GM12891 (cell line): ENCODE data around the gene ABCA9.

Experiments used
- DNase-seq: peaks from one replicate; pipeline ENCODE4 v3.0.0; 2011; ENCODE audit warnings: low spot score; ENCODE audit not compliant: insufficient read length
- FAIRE-seq: peaks from 2 replicates; lab custom pipeline; 2011; peaks lifted over from hg19 to GRCh38; lab: Jason Lieb, UNC
- PAX5 ChIP-seq: IDR thresholded peaks from 2 replicates; pipeline ENCODE4 v1.6.1; 2011; ENCODE audit warnings: low read length, moderate library complexity, mild to moderate bottlenecking; ENCODE audit not compliant: insufficient read depth, severe bottlenecking
- POLR2A ChIP-seq: IDR thresholded peaks from 2 replicates; pipeline ENCODE4 v1.6.1; 2011; ENCODE audit warnings: low read depth, low read length, control low read depth
- POLR2AphosphoS5 ChIP-seq: IDR thresholded peaks from 2 replicates; pipeline ENCODE4 v1.6.1; 2011; ENCODE audit warnings: low read depth, low read length, control low read depth
- POU2F2 ChIP-seq: IDR thresholded peaks from 2 replicates; pipeline ENCODE4 v1.6.1; 2011; ENCODE audit warnings: low read depth, mild to moderate bottlenecking, control low read depth, low read length, moderate library complexity
- SPI1 ChIP-seq: IDR thresholded peaks from 2 replicates; pipeline ENCODE4 v1.6.1; 2011; ENCODE audit warnings: low read depth, low read length, control low read depth
- TAF1 ChIP-seq: IDR thresholded peaks from 2 replicates; pipeline ENCODE4 v1.6.1; 2011; ENCODE audit warnings: low read depth, low read length, control low read depth

ABCA9 gene

DNA sequence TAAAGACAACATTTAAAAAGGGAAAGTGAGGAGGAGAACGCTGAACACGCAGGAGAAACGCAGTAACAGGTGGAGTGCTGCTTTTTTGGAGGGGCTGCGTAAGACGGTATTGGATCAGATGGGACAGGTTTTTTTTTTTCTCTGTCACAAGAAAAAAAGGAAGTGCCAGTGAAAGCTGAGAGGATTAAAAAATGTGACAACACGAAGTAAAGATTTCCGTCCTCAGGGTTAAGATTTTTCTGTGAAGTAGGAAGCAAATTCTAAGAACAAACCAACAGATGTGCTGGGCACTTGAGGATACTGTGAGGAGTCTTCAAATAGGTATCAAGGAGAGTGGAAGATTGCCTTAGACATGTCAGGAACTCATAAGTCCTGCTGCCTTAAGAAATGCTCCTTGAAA, 5.8 kb upstream of the ABCA9 start:
- FAIRE-seq (no peak), DNase-seq (no peak)
- TF ChIP-seq PAX5 (no peak), POU2F2 (no peak), TAF1 (no peak), POLR2AphosphoS5 (no peak), SPI1 (0 out of 2 replicates have a peak, but pooled peaks have one; percentile 36), POLR2A (no peak)

DNA sequence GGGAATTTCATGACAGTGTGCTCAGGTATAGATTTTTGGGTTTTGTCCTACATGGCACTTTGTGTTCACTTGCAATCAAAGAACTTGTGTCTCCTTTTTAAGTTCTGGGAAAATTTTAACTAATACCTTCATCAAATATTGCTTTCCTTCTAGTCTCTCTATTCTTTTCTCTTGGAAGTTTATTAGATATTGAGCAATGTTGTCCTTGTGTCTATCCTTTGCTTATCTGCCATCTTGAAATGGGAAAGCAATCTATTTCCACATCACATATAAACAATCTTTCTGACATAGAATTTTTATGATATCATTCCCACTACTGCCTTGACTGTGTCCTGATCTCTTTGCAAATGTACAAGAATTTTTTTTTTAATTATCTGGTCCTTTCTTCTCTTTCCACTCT, 4.4 kb upstream of the ABCA9 start:
- FAIRE-seq, result no peak
- TF ChIP-seq POLR2AphosphoS5 (no peak), TAF1 (no peak), POU2F2 (no peak)
- no peak for DNase-seq

DNA sequence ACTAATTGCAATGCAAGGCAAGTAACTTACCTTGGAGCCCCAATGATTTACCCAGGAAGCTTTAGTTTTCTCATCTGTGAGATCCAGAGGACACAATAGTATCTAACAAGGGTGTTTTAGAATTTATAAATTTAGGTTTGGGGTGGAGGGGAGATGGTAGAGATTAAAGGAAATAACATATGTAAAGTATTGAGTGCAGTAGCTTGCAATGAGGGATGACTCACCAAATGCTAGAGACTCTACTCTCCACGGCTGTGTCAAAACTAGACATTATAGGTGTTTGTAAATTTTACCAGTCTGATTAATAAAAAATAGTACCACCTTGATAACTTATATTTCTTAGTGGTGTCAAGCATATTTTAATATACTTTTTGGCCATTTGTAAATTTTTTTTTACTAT, 3.7 kb upstream of the ABCA9 start:
- TF ChIP-seq POU2F2 (no peak), SPI1 (no peak), POLR2AphosphoS5 (no peak), POLR2A (no peak), PAX5 (no peak), TAF1 (no peak)
- DNase-seq (no peak), FAIRE-seq (no peak)

DNA sequence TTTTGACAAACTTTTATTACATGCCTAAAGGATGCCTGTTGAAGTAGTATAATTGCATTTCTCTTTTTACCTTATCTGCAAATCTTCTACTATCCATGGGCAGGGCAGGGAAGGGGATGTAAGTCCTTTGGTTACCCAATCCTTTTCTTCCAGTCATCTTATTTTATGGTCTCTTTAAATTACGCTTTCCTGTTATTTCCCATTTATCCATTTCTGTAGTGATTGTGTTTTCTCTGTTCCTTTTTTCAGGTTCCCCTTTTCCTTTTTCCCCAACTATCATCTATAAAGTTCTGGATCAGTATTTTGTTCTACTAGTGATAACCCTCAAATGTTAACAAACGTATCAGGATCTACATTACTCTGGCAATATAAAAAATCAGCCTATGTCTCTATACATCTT, 3.3 kb upstream of the ABCA9 start:
- DNase-seq (no peak), FAIRE-seq (no peak)

DNA sequence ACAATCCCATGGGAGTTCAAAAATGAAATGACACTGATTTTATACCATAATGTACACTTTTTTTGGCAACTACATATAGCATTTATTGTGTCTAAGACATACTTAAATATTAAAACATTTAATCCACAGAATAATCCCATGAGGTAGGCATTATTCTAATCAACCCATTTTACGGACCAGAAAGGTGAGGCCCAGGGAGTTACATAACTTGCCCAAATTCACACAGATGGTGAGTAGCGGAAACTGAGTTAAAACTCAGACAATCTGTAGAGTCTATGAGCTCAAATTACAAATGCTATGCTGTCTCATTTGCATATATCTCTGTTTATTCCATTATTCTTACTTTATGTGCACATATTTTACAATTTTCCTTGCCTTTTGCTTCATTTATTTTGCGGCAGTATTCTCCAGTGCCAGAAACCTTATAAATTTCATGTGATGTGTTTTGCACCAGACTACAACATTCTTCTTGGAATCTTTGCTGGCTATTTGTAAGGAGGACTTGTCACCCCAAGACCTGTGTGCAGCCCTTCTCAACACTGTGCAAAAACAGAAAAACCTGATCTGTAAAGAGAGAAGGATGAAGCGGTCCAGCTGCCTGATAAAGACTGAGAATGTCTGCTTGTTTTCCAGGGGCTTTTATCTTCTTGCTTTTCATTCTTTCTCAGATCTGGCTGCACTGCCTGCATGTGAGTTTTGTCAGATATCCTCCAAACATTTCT, 2.3 kb upstream of the ABCA9 start:
- FAIRE-seq, result no peak
- TF ChIP-seq TAF1 (no peak), POU2F2 (no peak), SPI1 (no peak), POLR2A (no peak), POLR2AphosphoS5 (no peak)
- no peak for DNase-seq

More for the DNA sequence above, 3.3 kb upstream of the ABCA9 start:
- TF ChIP-seq POU2F2, result no peak
- TF ChIP-seq POLR2AphosphoS5, result no peak
- TF ChIP-seq TAF1, result no peak
- TF ChIP-seq SPI1, result no peak
- TF ChIP-seq PAX5, result no peak
- no peak for TF ChIP-seq POLR2A

DNA sequence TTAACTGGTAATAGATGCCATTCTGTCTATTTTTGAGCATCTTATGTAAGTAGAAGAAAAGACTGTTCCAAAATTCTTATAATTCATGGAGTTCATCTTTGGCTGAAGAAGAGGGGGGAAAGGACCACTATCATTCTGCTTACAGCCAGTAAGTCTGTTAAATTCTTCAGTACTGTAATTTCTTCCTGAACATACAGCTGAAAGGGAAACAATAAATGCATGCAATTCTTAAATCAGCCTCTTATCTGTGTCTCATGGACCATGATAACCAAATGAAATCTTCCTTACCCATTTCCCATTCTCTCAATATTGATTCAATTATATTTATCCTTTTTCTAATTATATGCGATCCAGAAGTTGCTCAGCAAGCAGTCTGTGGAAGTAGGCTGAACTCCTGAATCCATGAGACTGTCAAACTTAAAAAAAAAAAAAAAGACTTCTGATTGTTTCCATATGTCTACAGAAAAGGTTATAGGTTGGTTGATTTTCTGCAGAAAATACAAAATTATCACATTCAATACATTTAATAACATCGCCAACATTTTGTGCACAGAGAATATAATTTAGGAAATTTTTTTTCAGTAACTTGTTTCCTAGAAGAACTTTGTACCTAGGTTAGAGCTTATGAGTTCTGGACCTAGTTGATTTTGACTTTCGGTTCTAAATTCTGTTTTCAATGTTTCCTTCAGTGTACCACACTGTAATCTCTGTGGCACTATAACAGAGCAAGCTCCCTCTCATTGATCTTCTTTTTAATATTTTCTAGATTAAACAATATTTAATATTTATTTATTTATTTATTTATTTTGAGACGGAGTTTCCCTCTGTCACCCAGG, 1.2 kb upstream of the ABCA9 start:
- TF ChIP-seq POU2F2 (no peak), POLR2A (no peak), POLR2AphosphoS5 (no peak), TAF1 (no peak), SPI1 (no peak), PAX5 (no peak)
- DNase-seq (no peak), FAIRE-seq (no peak)

DNA sequence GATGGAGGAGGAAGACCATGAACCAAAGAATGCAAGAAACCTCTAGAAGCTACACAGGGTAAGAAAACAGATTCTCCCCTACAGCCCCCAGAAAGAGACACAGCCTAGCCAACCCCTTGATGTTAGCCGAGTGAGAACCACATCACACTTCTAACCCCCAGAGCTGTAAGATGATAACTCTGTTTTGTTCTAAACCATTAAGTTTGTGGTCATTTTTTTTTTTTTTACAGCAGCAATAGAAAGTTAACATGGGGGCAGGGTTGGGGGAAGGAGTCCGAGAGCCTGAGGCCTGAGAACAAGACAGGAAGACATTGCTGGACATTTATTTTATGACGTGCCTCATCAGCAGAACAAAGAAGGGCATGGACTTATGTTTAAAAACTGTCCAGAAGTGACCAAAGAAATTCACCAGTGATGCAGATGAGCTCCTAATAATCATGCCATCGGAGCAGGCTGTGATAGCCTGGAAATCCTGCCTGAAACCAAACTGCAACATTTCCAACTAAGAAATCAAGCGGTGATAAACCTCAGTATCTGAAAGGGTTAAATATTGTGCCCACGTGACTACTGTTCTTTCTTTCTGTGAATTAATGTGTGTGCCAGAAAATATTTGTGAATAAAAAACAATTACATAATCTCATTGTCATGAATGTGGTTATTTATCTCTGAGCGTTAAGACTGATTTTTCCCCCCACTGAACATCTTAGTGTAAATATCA, 1.1 kb downstream of the ABCA9 start:
- TF ChIP-seq SPI1 (no peak), PAX5 (no peak), POLR2AphosphoS5 (no peak), TAF1 (no peak), POU2F2 (no peak), POLR2A (no peak)
- FAIRE-seq, result no peak
- no peak for DNase-seq

DNA sequence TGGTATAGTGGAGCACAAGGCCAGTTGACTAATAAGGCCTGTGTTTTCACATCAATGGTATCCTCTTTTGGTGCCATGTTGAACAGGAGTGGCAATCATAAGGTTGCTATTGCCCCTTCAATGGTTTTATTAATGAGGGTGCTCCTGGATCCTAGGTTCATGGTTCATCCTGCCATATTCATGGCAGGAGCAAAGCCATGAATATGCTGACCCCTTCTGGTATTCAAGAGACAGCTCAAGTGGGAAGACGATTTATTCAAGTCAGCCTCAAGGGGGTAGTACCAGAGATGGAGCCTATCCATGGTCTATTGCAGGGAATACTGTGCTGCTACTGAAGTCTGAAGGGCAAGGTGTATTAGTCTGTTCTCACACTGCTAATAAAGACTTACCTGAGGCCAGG, 2.6 kb downstream of the ABCA9 start:
- FAIRE-seq (no peak), DNase-seq (no peak)
- no peak for TF ChIP-seq TAF1
- TF ChIP-seq POU2F2, result no peak
- TF ChIP-seq SPI1, result no peak
- TF ChIP-seq POLR2A, result no peak
- no peak for TF ChIP-seq PAX5
- no peak for TF ChIP-seq POLR2AphosphoS5

DNA sequence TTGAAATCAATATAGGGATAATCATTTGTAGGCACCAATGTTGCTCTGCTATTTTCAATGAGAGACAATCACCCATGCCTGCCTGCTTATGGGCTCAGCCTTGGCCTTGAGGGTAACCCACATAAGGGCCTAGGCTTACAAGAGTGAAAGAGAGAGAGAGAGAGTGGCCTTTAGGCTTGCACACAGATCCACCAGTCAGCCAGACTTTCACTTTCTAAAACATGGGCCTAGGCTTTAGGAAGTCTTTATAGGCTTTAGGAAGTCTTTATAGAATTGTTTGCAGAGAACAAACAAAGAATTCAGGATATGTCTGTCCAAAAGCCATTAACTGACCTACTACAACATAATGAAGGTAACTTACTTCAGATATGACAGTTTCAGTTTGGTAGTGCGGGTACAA, 3.4 kb downstream of the ABCA9 start:
- FAIRE-seq (no peak), DNase-seq (no peak)
- TF ChIP-seq SPI1 (no peak), POU2F2 (no peak), POLR2AphosphoS5 (no peak), TAF1 (no peak), POLR2A (no peak), PAX5 (no peak)
